GM23338 (cell line): Measurements from ENCODE around the gene OXER1.

ENCODE experiments used
- CREB1 ChIP-seq: fragments of 250-450 bp; sonication (Bioruptor Pico); IDR thresholded peaks from 2 replicates; pipeline ENCODE4 v1.5.0; 2020; ENCODE audit warnings: low read depth, mild to moderate bottlenecking, moderate library complexity
- CTCF ChIP-seq, 2 experiments: fragments of 200-600 bp in 1 of 2; sonication (generic) in 1 of 2; conservative IDR thresholded peaks; 2 replicates each; pipeline versions ENCODE4 v1.5.1 to v1.6.1; 2016 to 2017; ENCODE audit warnings: antibody characterized with exemption in 2 of 2, low read depth in 2 of 2, mild to moderate bottlenecking in 2 of 2, moderate library complexity in 1 of 2
- EZH2 ChIP-seq: fragments of 200-600 bp; sonication (generic); IDR thresholded peaks from one replicate; pipeline ENCODE4 v1.8.0; 2017; ENCODE audit warnings: antibody characterized with exemption, mild to moderate bottlenecking, low read depth; ENCODE audit not compliant: unreplicated experiment
- EZH2phosphoT487 ChIP-seq: fragments of 200-600 bp; sonication (generic); IDR thresholded peaks from one replicate; pipeline ENCODE4 v1.8.1; 2018; ENCODE audit warnings: antibody characterized with exemption; ENCODE audit not compliant: unreplicated experiment
- JUNB ChIP-seq: IDR thresholded peaks from one replicate; pipeline ENCODE4 v1.6.1; 2016; ENCODE audit warnings: antibody characterized with exemption; ENCODE audit not compliant: unreplicated experiment
- POLR2AphosphoS5 ChIP-seq: IDR thresholded peaks from 2 replicates; pipeline ENCODE4 v1.6.1; 2016; ENCODE audit warnings: antibody characterized with exemption, low read depth
- REST ChIP-seq: IDR thresholded peaks from one replicate; pipeline ENCODE4 v1.6.1; 2018; ENCODE audit warnings: antibody characterized with exemption; ENCODE audit not compliant: unreplicated experiment
- STAT1 ChIP-seq: IDR thresholded peaks from one replicate; pipeline ENCODE4 v1.6.1; 2016; ENCODE audit warnings: antibody characterized with exemption; ENCODE audit not compliant: unreplicated experiment
- ZNF331 ChIP-seq: fragments of 250-450 bp; sonication (Bioruptor Pico); IDR thresholded peaks from 2 replicates; pipeline ENCODE4 v1.5.0; 2020; ENCODE audit warnings: low read depth, mild to moderate bottlenecking, moderate library complexity
- ZNF462 ChIP-seq: fragments of 250-450 bp; sonication (Bioruptor Pico); IDR thresholded peaks from 2 replicates; pipeline ENCODE4 v1.5.0; 2020; ENCODE audit warnings: mild to moderate bottlenecking, moderate library complexity

- TF ChIP-seq CTCF (conservative IDR thresholded peaks at IDR 0.05; ENCODE audit: low read depth in 2 of 2) (no peak), EZH2phosphoT487 (no peak), POLR2AphosphoS5 (no peak), CREB1 (CRISPR knock-in tag) (no peak), EZH2 (no peak), STAT1 (no peak), JUNB (no peak), REST (no peak), ZNF462 (CRISPR knock-in tag) (no peak), ZNF331 (CRISPR knock-in tag) (no peak)
Observed at GRCh38 chr2:42755191-42755880, 8.6 kb downstream of the OXER1 start.
